Astrocyte (in vitro differentiated cells and primary cell): ENCODE data around the gene FBXW5. TPM values are rescaled to one million over a fixed set of nuclear protein-coding genes. Genes with fewer than 3 reads are reported as not detected.

Source experiments
- DNase-seq: peaks from one replicate; pipeline ENCODE4 v3.0.0-alpha.2; 2010; ENCODE audit warnings: low read depth
- FAIRE-seq: peaks from 2 replicates; lab custom pipeline; 2011; peaks lifted over from hg19 to GRCh38; lab: Jason Lieb, UNC
- H2AFZ ChIP-seq: 2 replicates; pipeline ENCODE4 v1.6.0; 2012; ENCODE audit warnings: low read depth, low read length, inconsistent platforms
- H3K27ac ChIP-seq: 2 replicates; pipeline ENCODE4 v1.5.1; 2011; ENCODE audit warnings: low read depth, low read length, inconsistent platforms
- H3K27me3 ChIP-seq: 2 replicates; pipeline ENCODE4 v1.6.0; 2011; ENCODE audit warnings: low read length, inconsistent platforms; ENCODE audit not compliant: insufficient read depth
- H3K36me3 ChIP-seq: 2 replicates; pipeline ENCODE4 v1.5.1; 2011; ENCODE audit warnings: low read length, inconsistent platforms; ENCODE audit not compliant: insufficient read depth
- H3K4me1 ChIP-seq: 2 replicates; pipeline ENCODE4 v1.5.1; 2011; ENCODE audit warnings: low read length, inconsistent platforms; ENCODE audit not compliant: insufficient read depth
- H3K4me2 ChIP-seq: 2 replicates; pipeline ENCODE4 v1.6.0; 2012; ENCODE audit warnings: low read length, inconsistent platforms
- H3K4me3 ChIP-seq: 2 replicates; pipeline ENCODE4 v1.5.1; 2011; ENCODE audit warnings: low read depth, mild to moderate bottlenecking, low read length, inconsistent platforms; ENCODE audit not compliant: insufficient read depth
- H3K79me2 ChIP-seq: 2 replicates; pipeline ENCODE4 v1.6.0; 2012; ENCODE audit warnings: mild to moderate bottlenecking, low read length, inconsistent platforms; ENCODE audit not compliant: insufficient read depth
- H3K9ac ChIP-seq: 2 replicates; pipeline ENCODE4 v1.6.0; 2012; ENCODE audit warnings: mild to moderate bottlenecking, low read length, inconsistent platforms
- H3K9me3 ChIP-seq: 2 replicates; pipeline ENCODE4 v1.5.1; 2012; ENCODE audit warnings: low read depth, mild to moderate bottlenecking, low read length, inconsistent platforms; ENCODE audit not compliant: insufficient read depth
- H4K20me1 ChIP-seq: 2 replicates; pipeline ENCODE4 v1.6.0; 2012; ENCODE audit warnings: low read length, inconsistent platforms; ENCODE audit not compliant: insufficient read depth
- H3K27ac Mint-ChIP-seq: one replicate; pipeline ENCODE4 v1.8.0; 2021; ENCODE audit warnings: mild to moderate bottlenecking, mixed read lengths; ENCODE audit not compliant: unreplicated experiment
- H3K27me3 Mint-ChIP-seq: one replicate; pipeline ENCODE4 v1.8.0; 2021; ENCODE audit warnings: low read depth, mixed read lengths; ENCODE audit not compliant: unreplicated experiment
- H3K36me3 Mint-ChIP-seq: one replicate; pipeline ENCODE4 v1.8.0; 2021; ENCODE audit warnings: low read depth, mixed read lengths; ENCODE audit not compliant: unreplicated experiment
- H3K4me1 Mint-ChIP-seq: one replicate; pipeline ENCODE4 v1.8.0; 2021; ENCODE audit warnings: low read depth, mixed read lengths; ENCODE audit not compliant: unreplicated experiment
- H3K4me3 Mint-ChIP-seq: one replicate; pipeline ENCODE4 v1.8.0; 2021; ENCODE audit warnings: mild to moderate bottlenecking, moderate library complexity, mixed read lengths; ENCODE audit not compliant: unreplicated experiment
- H3K9me3 Mint-ChIP-seq: one replicate; pipeline ENCODE4 v1.8.0; 2021; ENCODE audit warnings: mild to moderate bottlenecking, mixed read lengths; ENCODE audit not compliant: unreplicated experiment
- EZH2 ChIP-seq: IDR thresholded peaks from 2 replicates; pipeline ENCODE4 v1.6.1; 2012; ENCODE audit warnings: mild to moderate bottlenecking, low read length, inconsistent platforms; ENCODE audit not compliant: insufficient read depth
- total RNA-seq: library from RNA; stranded (reverse); gene quantifications from 2 replicates; pipeline ENCODE4 v1.2.1, GENCODE V29; 2021
- TF ChIP-seq, protein P1 (sequence below): IDR thresholded peaks from 2 replicates; pipeline ENCODE4 v1.5.1; 2011; ENCODE audit warnings: low read depth, mild to moderate bottlenecking, inconsistent platforms, low read length, moderate library complexity; ENCODE audit not compliant: insufficient read depth

The FBXW5 gene
- total RNA-seq, 1 donor from 2014 or later = 70.4 TPM

DNA sequence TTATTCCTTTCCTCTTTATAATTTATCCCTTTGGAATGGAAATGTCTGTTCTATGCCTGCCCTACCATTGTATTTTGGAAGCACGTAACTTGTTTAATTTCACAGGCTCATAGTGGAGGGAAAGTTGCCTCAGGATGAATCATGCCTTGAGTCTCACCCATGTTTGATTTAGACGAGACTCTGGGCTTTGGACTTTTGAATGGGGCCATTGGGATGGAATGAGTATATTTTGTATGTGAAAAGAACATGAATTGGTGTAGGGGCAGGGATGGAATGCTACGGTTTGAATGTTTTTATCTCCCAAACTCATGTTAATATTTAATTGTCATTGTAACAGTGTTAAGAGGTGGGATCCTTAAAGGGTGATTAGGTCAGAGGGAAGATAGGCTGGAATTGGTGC, 10.3 kb downstream of the FBXW5 start:
- H3K36me3 Mint-ChIP-seq = peaks cover 16% of the 10 kb centered on the region
- no peaks in the 10 kb centered on the region for H3K4me1 Mint-ChIP-seq
- Histone ChIP-seq H3K9ac (no peak overlapping the region), H3K4me3 (no peak overlapping the region), H3K4me2 (no peak overlapping the region), H3K79me2 (no peaks in the 10 kb centered on the region), H3K4me1 (no peaks in the 10 kb centered on the region), H3K27me3 (no peaks in the 10 kb centered on the region), H3K27ac (no peak overlapping the region), H4K20me1 (peaks cover 10% of the 10 kb centered on the region), H3K9me3 (no peaks in the 10 kb centered on the region), H3K36me3 (no peaks in the 10 kb centered on the region), H2AFZ (no peak overlapping the region)
- H3K9me3 Mint-ChIP-seq = peaks cover 7% of the 10 kb centered on the region
- DNase-seq (no peak), FAIRE-seq (no peak)
- H3K4me3 Mint-ChIP-seq = no peak overlapping the region
- H3K27ac Mint-ChIP-seq = no peak overlapping the region
- TF ChIP-seq, protein P1, sequence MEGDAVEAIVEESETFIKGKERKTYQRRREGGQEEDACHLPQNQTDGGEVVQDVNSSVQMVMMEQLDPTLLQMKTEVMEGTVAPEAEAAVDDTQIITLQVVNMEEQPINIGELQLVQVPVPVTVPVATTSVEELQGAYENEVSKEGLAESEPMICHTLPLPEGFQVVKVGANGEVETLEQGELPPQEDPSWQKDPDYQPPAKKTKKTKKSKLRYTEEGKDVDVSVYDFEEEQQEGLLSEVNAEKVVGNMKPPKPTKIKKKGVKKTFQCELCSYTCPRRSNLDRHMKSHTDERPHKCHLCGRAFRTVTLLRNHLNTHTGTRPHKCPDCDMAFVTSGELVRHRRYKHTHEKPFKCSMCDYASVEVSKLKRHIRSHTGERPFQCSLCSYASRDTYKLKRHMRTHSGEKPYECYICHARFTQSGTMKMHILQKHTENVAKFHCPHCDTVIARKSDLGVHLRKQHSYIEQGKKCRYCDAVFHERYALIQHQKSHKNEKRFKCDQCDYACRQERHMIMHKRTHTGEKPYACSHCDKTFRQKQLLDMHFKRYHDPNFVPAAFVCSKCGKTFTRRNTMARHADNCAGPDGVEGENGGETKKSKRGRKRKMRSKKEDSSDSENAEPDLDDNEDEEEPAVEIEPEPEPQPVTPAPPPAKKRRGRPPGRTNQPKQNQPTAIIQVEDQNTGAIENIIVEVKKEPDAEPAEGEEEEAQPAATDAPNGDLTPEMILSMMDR = no peak
- TF ChIP-seq EZH2 = no peak
- H3K27me3 Mint-ChIP-seq = no peaks in the 10 kb centered on the region

DNA sequence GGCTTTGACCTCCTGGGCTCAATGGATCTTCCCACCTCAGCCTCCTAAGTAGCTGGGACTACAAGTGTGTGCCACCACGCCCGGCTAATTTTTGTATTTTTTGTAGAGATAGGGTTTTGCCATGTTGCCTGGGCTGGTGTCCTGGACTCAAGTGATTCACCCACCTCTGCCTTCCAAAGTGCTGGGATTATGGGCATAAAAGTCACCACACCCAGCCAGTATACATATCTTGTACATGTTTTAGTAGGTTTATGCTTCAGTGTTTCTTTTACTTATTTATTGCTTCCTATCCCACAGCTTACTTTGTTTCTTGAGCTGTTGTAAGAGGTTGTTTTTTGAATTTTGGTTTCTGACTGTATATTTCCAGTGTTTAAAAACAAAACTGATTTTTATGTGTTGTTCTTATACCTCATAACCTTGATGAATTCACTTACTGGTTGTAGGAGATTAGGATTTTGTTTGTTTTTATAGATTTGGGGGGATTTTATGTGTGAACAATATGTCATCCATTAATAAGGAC, 12.9 kb downstream of the FBXW5 start:
- H3K4me3 Mint-ChIP-seq = no peak overlapping the region
- H3K27me3 Mint-ChIP-seq = no peaks in the 10 kb centered on the region
- peaks cover 7% of the 10 kb centered on the region for H3K9me3 Mint-ChIP-seq
- Histone ChIP-seq H3K27me3 (no peaks in the 10 kb centered on the region), H3K79me2 (no peaks in the 10 kb centered on the region), H3K36me3 (no peaks in the 10 kb centered on the region), H3K27ac (no peak overlapping the region), H4K20me1 (peaks cover 3% of the 10 kb centered on the region), H3K9me3 (no peaks in the 10 kb centered on the region), H3K4me1 (peaks cover 6% of the 10 kb centered on the region), H3K9ac (no peak overlapping the region), H3K4me2 (no peak overlapping the region), H2AFZ (no peak overlapping the region), H3K4me3 (no peak overlapping the region)
- H3K36me3 Mint-ChIP-seq = peaks cover 21% of the 10 kb centered on the region
- H3K27ac Mint-ChIP-seq = no peak overlapping the region
- FAIRE-seq (no peak), DNase-seq (no peak)
- no peaks in the 10 kb centered on the region for H3K4me1 Mint-ChIP-seq
- no peak for TF ChIP-seq EZH2
- TF ChIP-seq, protein P1 = no peak

DNA sequence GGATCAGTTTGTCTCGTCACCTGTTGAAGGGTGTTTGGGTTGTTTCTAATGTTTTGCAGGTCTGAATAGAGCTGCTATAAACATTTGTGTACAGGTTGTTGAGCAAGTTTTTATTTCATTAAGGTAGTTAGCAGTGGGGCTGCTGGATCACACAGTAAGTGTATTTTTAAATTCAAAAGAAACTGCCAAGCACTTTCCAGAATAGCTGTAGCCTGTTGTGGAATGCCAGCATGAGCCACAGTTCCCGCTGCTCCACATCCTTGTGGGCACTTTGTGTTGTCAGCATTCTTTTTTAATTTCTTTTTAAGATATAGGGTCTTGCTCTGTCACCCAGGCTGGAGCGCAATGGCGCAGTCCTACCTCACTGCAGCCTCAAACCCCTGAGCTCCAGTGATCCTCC, 14.5 kb downstream of the FBXW5 start:
- peaks cover 23% of the 10 kb centered on the region for H3K36me3 Mint-ChIP-seq
- no peak overlapping the region for H3K27ac ChIP-seq
- no peak overlapping the region for H3K4me2 ChIP-seq
- no peaks in the 10 kb centered on the region for H3K4me1 Mint-ChIP-seq
- H3K4me3 ChIP-seq = no peak overlapping the region
- H3K4me3 Mint-ChIP-seq = peak overlapping the region; percentile 34
- H3K9me3 Mint-ChIP-seq = peaks cover 7% of the 10 kb centered on the region
- peaks cover 6% of the 10 kb centered on the region for H3K4me1 ChIP-seq
- H3K27me3 Mint-ChIP-seq = no peaks in the 10 kb centered on the region
- no peak overlapping the region for H2AFZ ChIP-seq
- no peak overlapping the region for H3K27ac Mint-ChIP-seq
- H4K20me1 ChIP-seq = no peaks in the 10 kb centered on the region
- no peaks in the 10 kb centered on the region for H3K36me3 ChIP-seq
- TF ChIP-seq EZH2 = no peak
- TF ChIP-seq, protein P1 = no peak
- no peaks in the 10 kb centered on the region for H3K27me3 ChIP-seq
- no peak overlapping the region for H3K9ac ChIP-seq
- no peaks in the 10 kb centered on the region for H3K9me3 ChIP-seq
- no peaks in the 10 kb centered on the region for H3K79me2 ChIP-seq
- DNase-seq = no peak
- FAIRE-seq = no peak
